IPS-NIHi11 (cell line): ENCODE results near the gene WDR70.
"Not testable (repeated sequence)": the region's sequence is repeated elsewhere in the genome, so short reads cannot be mapped to it uniquely, and the experiment has no call there.

Source experiments
- DNase-seq: peaks from one replicate; pipeline ENCODE4 v3.0.0; 2012; ENCODE audit warnings: mixed read lengths, low spot score

Gene WDR70

GRCh38 chr5:37640088-37640487 is 261.0 kb downstream of the WDR70 start:
- no peak for DNase-seq

- no peak for DNase-seq
Measured at GRCh38 chr5:37641933-37642332, 262.8 kb downstream of the WDR70 start.

- no peak for DNase-seq
Measured at GRCh38 chr5:37645707-37646106, 266.6 kb downstream of the WDR70 start.

- not testable (repeated sequence) for DNase-seq
Measured at GRCh38 chr5:37654566-37654965, 275.4 kb downstream of the WDR70 start.

GRCh38 chr5:37657046-37657445 is 277.9 kb downstream of the WDR70 start:
- no peak for DNase-seq

- no peak for DNase-seq
Measured at GRCh38 chr5:37658440-37658839, 279.3 kb downstream of the WDR70 start.

- no peak for DNase-seq
Measured at GRCh38 chr5:37660319-37660718, 281.2 kb downstream of the WDR70 start.

- no peak for DNase-seq
Measured at GRCh38 chr5:37661227-37661920, 282.3 kb downstream of the WDR70 start.

- no peak for DNase-seq
Measured at GRCh38 chr5:37661951-37662350, 282.8 kb downstream of the WDR70 start.

GRCh38 chr5:37662362-37662761 is 283.2 kb downstream of the WDR70 start:
- DNase-seq, result no peak

GRCh38 chr5:37662789-37663485 is 283.8 kb downstream of the WDR70 start:
- no peak for DNase-seq

GRCh38 chr5:37663538-37663937 is 284.4 kb downstream of the WDR70 start:
- no peak for DNase-seq

- no peak for DNase-seq
Measured at GRCh38 chr5:37664551-37664950, 285.4 kb downstream of the WDR70 start.

GRCh38 chr5:37665272-37665671 is 286.2 kb downstream of the WDR70 start:
- no peak for DNase-seq

GRCh38 chr5:37665889-37666288 is 286.8 kb downstream of the WDR70 start:
- DNase-seq, result no peak

- DNase-seq, result no peak
Measured at GRCh38 chr5:37667430-37667829, 288.3 kb downstream of the WDR70 start.

GRCh38 chr5:37667846-37668245 is 288.7 kb downstream of the WDR70 start:
- no peak for DNase-seq

GRCh38 chr5:37668524-37669047 is 289.5 kb downstream of the WDR70 start:
- DNase-seq, result peak; percentile 62

- not testable (repeated sequence) for DNase-seq
Measured at GRCh38 chr5:37672118-37672588, 293.0 kb downstream of the WDR70 start.

- not testable (repeated sequence) for DNase-seq
Measured at GRCh38 chr5:37674361-37674760, 295.2 kb downstream of the WDR70 start.

GRCh38 chr5:37679326-37679725 is 300.2 kb downstream of the WDR70 start:
- DNase-seq, result not testable (repeated sequence)

GRCh38 chr5:37679903-37680302 is 300.8 kb downstream of the WDR70 start:
- DNase-seq, result not testable (repeated sequence)

GRCh38 chr5:37683072-37683471 is 304.0 kb downstream of the WDR70 start:
- DNase-seq, result no peak
